Measurements from ENCODE around the gene PGP.
"Not testable (repeated sequence)": the region's sequence is repeated elsewhere in the genome, so short reads cannot be mapped to it uniquely, and the experiment has no call there.

Gene PGP

DNA sequence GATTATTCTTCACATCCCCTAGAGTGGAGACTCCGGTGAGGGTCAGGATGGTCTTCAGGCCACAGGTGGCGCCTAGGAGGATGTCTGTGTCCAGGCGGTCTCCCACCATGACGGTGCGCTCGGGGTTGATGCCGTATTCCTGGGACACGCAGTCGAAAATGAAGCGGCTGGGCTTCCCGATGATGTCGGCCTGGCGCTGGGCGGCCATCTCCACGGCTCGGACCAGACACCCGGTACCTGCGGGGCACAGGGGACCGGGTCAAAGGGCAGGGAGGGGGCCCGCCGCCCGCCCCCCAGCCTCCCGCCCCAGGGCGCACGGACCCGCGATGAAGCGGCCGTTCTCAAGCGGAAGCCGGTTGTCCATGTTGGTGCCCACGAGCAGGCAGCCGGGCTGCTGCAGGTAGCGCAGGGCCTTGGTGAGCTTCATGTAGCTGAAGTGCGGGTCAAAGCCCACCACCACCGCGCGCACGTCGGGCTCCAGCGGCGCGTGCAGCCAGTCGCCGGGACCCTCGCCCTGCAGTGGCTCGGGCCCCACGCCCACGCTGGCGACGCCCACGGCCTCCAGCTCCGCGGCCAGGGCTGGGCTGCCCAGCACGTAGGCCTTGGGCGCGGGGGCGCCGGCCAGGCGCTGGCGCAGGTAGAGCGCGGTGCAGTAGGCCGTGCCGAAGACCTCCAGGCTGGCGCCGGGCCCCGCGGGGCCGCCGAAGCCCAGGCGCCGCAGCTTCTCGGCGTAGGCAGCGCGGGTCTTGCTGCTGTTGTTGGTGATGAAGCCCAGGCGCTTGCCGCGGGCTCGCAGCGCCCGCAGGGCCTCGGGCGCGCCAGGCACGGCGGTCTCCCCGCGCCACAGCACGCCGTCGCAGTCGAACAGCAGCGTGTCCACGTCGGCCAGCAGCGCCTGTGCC lies 572 bp downstream of the PGP start:
- DNase-seq = peak; percentile 31

DNA sequence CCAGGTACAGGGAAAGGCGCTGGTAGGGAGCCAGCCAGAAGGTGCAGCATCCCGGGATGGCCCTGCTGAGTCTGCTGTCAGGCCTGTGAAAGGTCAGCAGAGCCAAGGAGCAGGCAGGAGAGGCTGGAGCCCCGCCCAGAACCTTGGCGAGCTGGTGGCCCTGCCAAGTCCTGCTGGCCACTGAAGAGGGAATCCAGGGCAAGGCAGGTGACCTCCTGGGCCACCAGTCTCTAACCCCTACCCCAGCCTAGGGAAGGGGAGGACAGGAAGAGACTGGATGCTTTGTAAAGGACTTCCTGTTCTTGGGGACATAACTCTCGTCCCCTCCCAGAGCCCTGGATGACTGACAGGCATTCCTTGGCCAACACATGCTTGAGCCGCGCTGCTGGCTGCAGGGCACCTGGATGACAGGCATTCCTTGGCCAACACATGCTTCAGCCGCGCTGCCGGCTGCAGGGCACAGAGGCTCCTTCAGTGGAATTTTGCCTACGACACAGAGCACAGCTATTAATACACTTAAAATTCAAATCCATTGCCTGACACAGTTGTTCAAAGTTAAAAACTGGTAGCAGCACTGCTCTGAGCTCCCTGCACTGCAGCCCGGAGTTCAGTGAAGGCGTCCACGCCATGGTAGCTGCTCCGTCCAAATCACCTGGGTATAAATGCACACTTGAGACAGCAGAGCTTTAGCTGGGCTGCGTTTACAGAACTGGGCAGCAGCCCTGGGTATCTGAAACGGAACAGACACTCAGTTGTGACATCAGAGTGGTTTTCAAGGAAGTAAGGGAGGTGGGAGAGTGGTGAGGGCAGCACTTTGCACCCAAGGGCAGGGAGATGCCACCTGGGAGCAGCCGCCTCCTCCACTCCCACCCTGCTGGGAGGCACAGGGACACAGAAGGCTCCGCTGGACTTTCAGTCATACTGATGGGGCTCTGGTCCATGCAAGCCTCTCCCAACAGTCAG lies 2.0 kb downstream of the PGP start:
- DNase-seq = no peak

DNA sequence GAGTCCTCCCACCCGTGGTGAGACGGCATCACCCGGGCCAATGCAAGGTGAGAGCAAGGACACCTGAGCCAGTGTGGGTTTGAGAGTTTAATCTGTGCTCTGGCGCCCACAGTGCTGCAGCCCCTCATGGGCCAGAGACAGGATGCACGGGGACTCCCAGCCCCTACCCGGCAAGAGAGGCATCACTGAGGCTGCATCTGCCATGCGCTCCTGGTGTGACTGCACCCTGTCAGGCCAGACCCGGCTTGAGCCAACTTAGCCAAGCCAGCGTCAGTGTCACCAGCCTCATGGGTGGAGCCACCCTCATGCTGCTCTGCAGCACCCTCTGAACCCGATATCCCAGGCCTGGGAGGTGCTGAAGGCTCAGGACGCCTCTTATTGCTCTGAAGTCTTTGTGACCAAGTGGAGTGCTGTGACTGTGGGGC lies 2.7 kb downstream of the PGP start:
- DNase-seq = no peak

DNA sequence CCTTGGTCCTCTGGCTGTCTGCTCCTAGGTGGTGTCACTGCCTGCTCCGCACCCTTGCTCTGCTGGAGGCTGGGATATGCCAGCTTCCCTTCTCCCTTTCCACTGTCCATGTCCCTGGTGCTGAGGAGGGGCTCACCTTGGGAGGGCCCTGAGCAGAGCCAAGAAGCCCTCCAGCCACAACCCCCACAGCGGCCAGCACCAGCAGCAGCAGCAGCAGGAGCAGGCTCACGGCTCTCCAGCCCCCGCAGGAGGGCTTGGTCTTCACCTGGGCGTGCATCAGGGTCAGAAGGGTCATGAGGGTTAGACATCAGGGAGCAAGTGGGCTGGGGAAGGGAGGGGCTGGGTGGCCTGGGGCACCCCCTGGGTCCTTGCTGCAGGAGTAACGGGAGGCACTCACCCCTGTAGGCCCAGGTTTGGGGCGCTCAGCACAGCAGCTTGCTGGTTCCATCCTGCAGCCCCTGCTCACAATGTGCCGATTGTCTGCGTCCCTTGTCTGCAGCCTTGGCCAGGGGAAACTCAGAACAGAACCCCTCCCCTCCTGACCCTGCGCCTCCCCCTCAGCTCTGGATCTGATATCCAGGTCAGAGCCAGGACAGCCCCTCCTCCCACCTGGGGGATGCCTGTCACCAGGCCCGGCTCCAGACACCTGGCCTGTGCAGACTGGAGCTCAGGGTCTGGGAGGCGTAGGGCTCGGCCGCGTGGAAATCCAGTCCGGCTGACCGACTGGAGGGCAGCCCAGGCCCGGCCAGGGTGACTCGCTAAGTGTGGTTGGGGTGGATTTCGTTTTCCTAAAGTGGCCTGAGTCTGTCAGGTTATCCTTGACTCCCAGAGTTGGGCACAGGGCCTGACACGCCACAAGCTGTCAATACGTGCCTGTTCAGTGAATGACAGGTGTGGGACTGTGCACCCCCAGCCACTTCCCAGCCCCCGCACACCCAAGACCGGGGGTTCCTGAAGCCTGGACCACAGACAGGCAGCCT lies 4.0 kb downstream of the PGP start, which contains the start of gene BRICD5:
BRICD5 (minus strand) TSS at position 478 of the 980 bp plus-strand sequence; CDS start at position 448, 30 bp downstream.
- no peak for DNase-seq

DNA sequence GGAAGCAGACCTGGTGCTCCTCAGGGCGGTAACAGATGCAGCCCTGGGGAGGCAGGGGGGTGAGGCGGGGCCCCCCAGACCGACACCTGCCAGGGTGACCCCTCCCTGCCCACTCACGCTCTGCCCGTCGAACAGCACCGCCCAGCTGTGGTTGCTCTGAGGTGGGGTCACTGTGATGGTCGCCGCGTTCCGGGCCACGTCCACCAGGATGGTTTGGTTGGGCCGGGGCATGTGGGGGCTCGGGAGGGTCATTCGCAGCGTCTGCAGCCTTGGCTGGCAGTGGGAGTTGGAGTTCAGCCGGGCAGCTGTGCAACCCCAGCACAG lies 4.7 kb downstream of the PGP start:
- DNase-seq = no peak

DNA sequence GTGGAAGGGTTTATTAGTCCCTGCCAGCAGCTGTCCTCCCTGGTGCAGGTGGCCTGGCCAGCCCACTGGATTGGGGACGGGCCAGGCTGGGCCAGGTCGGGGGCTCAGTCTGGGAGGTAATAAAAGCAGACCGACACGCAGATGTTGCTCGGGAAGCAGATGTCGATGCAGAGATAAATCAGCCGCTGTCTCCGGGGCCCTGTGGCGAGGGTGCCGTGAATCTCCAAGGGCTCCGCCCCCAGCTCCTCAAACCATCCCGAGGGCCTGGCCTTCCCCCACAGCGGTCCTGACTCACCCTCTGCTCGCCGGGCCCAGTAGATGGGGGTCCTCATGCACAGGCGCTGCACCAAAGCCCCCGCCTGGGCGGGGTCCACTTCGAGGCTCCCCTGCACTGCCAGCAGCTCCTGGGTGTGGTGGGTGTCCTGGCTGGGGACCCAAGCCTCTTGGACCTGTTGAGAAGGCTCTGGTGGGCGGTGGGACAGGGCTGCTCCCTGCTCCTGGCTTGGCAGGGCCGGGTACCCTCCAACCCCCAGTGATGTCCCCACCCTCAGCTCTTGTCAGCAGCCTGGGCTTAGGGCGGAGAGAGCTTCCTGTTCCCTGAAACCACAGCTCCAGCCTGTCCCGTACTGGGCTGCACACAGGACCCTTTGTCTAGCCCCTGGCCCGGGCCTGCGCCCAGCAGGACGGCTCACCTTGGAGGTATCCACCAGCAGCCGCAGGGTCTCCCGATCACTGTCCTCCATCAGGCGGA lies 5.2 kb downstream of the PGP start:
- no peak for DNase-seq

DNA sequence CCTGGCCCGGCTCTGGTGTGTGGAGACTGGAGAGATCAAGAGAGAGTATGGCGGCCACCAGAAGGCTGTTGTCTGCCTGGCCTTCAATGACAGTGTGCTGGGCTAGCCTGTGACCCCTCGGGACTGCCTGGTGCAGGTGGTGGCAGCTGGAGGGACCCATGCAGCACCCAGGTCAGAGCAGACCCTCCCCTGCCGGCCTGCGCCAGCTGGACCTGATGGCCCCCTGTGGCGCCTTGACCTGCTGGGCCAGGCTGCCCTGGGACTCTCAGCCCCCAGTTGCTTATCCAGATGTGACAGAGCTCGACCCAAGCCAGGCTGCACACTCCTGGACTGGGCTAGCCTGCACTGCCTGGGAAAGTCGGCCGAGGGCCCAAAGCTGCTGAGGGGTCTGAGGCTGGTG lies 5.9 kb downstream of the PGP start:
- DNase-seq = no peak

DNA sequence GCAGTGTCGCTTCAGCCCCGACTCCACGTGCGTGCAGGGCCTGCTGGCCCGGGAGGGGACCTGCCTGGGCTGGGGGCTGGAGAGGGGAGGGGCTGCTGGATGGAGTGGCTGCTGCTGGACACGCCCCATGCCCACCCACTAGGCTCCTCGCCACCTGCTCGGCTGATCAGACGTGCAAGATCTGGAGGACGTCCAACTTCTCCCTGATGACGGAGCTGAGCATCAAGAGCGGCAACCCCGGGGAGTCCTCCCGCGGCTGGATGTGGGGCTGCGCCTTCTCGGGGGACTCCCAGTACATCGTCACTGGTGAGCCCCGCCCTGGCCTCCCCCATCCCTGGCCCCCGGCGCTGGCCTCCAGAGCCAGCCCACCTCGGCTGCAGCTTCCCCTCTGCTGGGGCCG lies 6.3 kb downstream of the PGP start:
- no peak for DNase-seq

DNA sequence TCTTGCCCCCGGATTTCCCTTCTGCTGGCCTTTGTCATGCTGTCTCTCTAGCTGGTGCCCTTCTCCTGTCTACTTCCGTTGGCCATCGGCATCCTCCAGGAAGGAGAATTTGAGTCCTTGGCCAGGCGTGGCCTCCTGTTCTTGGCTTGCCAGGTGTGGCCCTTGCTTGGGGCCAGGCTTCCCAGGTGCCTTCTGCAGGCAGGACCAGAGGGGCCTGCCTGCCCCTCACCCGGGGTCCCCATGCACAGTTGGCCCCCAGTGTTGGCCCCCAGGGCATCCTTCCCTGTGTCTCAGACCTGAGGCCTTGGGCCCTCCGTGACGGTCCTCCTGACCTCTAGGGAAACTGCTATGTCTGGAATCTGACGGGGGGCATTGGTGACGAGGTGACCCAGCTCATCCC lies 6.8 kb downstream of the PGP start:
- DNase-seq = no peak

DNA sequence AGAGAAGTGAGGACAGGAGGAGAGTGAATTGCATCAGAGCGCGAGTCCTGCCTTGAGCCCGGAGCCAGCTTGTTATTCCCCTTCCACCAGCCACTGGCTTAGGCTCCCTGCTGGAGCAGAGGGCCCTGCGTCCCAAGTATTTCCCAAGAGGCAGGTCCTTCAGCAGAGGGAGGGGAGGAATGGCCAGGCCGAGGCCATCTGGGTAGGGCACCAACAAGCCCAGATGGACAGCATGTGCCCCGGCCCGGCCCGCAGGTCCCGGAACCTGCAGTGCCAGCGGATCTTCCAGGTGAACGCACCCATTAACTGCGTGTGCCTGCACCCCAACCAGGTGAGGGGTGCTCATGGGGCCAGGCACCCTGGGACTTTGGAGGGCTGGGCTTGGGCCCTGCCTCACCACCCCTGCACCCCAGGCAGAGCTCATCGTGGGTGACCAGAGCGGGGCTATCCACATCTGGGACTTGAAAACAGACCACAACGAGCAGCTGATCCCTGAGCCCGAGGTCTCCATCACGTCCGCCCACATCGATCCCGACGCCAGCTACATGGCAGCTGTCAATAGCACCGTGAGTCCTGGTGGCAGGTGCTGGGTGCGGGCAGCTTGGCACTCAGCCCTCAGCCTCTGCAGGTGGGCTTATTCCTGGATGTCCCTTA lies 7.7 kb downstream of the PGP start:
- no peak for DNase-seq

DNA sequence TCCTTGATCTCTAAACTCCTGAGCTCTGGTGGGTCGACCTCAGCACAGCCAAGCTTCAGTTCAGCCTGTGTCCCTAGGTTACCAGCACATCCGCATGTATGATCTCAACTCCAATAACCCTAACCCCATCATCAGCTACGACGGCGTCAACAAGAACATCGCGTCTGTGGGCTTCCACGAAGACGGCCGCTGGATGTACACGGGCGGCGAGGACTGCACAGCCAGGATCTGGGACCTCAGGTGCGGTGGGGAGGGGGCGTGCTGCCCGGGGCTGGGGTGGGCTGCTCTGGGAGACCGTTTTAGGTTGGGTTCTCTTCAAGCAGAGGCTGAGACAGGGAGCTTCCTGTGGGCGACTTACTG lies 8.2 kb downstream of the PGP start:
- DNase-seq = no peak

DNA sequence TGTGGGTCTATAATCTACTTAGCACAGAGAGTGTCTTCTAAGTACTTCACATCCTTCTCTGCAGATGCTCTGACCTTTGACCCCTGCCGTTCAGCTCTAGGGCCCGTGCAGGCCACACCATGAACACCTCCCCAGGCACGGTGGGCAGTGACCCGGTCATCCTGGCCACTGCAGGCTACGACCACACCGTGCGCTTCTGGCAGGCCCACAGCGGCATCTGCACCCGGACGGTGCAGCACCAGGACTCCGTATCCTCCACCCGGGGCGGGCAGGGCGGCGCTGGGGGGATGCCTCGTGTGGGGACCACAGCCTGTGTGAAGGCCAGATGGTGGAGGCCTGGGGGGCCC lies 8.7 kb downstream of the PGP start:
- no peak for DNase-seq

DNA sequence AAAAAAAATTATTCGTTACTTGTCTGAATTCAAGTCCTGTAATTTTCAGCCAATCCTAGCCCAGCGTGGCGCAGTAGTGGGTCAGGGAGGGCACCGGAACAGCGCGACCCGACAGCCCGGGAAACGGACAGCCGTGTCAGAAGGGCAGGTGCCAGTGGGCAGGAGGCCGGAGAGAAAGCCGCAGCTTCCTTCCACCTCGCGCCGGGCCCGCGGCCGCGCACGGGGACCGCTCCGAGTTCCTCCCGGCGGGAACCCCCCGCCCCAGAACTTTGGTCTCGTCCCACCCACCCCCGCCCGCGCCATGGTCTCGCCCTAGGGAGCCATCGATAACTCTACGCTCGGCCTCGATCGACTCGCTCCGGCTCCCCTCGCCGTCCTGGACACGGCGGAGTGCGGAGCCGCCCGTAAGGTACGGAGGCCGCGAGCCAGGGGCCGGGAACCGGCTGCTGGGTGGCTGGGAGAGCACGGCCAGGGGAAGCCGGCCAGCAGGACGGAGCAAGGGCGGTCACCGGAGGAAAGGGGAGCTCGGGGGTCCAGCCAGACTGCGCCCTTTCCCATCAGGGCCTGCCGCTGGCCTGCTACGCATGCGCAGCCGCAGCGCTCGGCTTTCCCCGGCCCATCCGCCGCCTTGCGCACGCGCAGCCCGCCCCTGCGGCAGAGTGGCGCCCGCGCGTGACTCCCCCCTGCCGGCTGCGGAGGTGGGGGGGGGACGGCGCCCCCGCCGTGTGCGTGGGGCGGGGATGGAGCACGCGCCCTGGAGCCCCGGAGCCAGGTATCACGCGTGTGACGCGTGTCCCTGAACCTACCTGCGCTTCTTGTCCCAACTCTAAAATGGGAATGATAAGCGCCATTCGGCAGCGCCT lies 9.3 kb downstream of the PGP start, which contains the start of gene MLST8:
MLST8 (plus strand) TSS at position 351 of the 863 bp plus-strand sequence. CDS start 632 bp downstream, outside the sequence.
- peak; percentile 80 for DNase-seq

DNA sequence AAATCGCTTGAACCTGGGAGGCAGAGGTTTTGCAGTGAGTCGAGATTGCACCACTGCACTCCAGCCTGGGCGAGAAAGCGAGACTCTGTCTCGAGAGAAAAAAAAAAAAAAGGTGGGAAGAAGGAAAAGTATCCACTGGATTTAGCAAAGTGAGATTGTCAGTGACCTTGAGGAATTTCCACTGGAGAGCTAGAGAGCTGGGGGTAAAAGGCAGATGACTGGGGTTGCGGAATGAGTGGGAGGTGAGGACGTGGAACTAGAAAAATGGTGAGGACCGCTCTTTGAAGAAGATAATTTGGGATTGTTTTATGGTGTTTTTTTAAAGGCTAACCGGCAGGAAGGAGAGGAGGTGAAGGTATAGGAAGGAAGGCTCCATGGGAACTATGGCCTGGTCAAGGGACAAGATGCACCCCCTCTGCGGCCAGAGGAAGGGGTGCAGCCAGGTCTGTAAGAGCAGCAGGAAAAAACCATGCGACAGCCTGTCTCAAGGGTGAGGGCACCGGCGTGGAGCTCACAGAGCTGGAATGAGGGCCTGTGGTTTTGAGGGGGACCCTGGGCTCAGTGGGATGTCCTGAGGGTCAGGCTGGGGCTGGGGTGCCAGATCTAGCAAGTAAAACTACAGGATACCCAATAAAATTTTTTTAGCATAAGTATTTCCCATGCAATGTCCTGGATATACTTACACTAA lies 10.1 kb downstream of the PGP start:
- DNase-seq = no peak

DNA sequence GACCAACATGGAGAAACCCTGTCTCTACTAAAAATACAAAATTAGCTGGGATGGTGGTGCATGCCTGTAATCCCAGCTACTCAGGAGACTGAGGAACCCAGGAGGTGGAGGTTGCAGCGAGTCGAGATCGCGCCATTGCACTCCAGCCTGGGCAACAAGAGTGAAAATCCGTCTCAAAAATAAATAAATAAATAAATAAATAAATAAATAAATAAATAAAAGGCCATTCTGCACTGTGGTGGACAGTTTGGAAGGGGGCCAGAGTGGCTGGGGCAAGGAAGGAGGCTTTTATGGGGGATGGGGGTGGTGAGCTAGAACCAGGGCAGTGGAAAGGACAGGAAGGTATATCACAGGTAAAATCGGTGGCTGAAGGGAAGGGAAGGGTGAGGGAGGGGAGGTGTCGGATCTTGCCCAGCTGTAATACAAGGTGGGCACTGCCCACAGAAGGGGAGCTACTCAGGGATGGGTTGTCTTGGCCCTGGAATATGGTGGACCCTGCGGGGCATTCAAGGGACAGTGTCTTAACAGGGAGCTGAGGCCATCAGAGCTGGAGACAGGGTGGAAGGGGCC lies 11.4 kb downstream of the PGP start:
- DNase-seq = not testable (repeated sequence)

DNA sequence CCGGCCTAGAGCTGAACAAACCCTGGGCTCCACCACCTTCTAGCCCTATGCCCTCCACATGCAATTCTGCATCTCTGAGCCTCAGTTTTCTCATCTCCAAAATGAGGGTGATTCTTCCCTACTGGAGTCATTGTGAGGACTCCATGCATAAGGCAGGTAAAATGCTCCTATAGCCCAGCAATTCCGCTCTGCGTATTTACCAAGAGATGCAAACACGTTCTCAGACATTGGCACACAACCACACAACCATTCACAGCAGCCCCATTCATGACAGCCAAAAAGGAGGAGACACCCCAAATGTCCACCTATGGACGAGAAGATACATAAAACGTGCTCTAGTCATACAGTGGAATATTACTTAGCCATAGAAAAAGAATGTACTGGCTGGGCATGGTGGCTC lies 14.3 kb downstream of the PGP start:
- no peak for DNase-seq

DNA sequence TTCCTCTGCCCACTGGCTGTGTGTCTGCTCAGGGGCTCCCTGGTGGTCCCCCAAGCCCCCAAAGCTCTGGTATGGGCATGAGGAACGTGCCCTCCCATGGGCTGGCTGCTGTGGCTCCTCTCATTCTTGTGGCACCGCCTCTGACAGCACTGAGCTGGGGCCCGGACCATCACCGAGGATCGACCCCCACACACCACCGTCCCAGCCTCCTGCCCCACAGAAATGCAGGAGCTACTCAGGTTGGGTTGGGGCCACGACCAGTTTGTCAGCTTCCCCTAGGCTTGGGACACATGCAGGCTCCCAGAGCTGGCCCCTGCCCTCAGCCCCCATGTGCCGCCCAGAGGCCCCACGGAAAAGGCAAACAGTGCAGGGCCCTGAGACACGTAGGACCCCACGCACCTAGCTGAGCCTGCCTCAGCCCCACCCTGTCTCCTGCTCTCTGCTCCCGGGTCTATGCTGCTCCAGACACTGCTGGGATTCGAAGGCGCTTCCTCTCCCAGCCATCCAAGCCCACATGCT lies 15.0 kb downstream of the PGP start:
- no peak for DNase-seq

DNA sequence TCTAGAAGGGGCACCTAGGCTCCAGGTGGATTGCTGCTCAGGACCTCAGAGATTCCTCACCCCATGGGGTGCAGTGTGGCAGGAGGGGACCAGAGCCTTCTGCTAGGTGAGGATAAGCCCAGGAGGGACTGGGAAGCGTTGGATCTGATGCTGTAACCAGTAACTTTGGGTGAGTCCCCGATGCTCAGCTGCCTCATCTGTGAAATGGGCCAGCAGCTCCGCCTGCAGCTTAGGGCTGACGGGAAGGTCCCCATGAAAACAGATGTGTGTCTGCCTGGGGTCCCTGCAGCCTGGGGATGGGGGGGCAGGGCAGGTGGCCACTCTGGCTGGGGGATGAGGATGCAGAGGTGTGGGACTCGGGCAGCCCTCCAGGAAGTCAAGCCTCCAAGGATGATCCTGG lies 15.5 kb downstream of the PGP start:
- DNase-seq = no peak

DNA sequence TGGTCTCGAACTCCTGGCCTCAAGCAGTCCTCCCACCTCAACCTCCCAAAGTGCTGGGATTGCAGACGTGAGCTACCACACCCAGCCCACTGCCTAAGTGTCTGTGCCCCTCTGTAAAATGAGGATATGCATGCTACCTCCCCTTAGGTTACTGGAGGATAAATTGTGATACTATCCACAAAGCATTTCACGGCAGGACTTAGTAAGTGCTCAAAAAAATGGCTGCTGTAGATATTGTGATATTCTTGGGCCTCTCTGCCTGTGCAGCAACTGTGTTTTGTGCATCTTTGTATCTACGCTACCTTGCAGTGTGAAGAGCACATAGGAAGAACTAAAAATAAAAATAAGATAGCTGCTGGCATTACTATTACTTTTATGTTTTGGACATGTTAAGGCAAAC lies 16.4 kb downstream of the PGP start:
- DNase-seq = no peak

Data from EL (cell line).